Esophagus muscularis mucosa (tissue), 4 donors: ENCODE data around the gene NBL1. TPM values are rescaled to one million over a fixed set of nuclear protein-coding genes. Genes with fewer than 3 reads are reported as not detected.
A peak's percentile ranks its signal among the peaks of the same experiment; 100 is the strongest.

ENCODE experiments used
- DNase-seq: peaks from one replicate; pipeline ENCODE4 v3.0.0-alpha.2; 2017; ENCODE audit errors: extremely low spot score
- H3K27ac ChIP-seq, 4 donors: fragments of 200-600 bp; sonication (generic); replicated peaks in 1 of 4; 1 replicate in 3 of 4; 2 replicates in 1 of 4; pipeline ENCODE4 v1.5.1; 2016 to 2019; ENCODE audit warnings: mild to moderate bottlenecking in 1 of 4
- H3K27me3 ChIP-seq, 4 donors: fragments of 200-600 bp; sonication (generic); one replicate each; pipeline versions ENCODE4 v1.5.1 to v1.6.0; 2016 to 2019
- H3K36me3 ChIP-seq, 4 donors: fragments of 200-600 bp; sonication (generic); one replicate each; pipeline ENCODE4 v1.5.1; 2016 to 2019
- H3K4me1 ChIP-seq, 4 donors: fragments of 200-600 bp; sonication (generic); one replicate each; pipeline ENCODE4 v1.5.1; 2016 to 2019
- H3K4me3 ChIP-seq, 4 donors: fragments of 200-600 bp; sonication (generic); 1 replicate in 2 of 4; 2 replicates in 2 of 4; pipeline ENCODE4 v1.5.1; 2016 to 2019; ENCODE audit warnings: mild to moderate bottlenecking in 4 of 4, moderate library complexity in 1 of 4
- H3K9me3 ChIP-seq, 4 donors: fragments of 200-600 bp; sonication (generic); 1 replicate in 3 of 4; 2 replicates in 1 of 4; pipeline ENCODE4 v1.5.1; 2016 to 2019
- EP300 ChIP-seq: sonication (generic); formaldehyde crosslinking; IDR thresholded peaks from one replicate; pipeline ENCODE4 v1.6.1; 2017; ENCODE audit warnings: antibody characterized with exemption
- POLR2A ChIP-seq: fragments of 450-650 bp; IDR thresholded peaks from one replicate; pipeline ENCODE4 v1.6.1; 2017; ENCODE audit warnings: antibody characterized with exemption, moderate library complexity, mild to moderate bottlenecking, low read depth
- POLR2AphosphoS5 ChIP-seq, 2 donors: sonication (generic); formaldehyde crosslinking; IDR thresholded peaks; one replicate each; pipeline ENCODE4 v1.6.1; 2017; ENCODE audit warnings: antibody characterized with exemption in 2 of 2
- WGBS: methylation state at CpG from one replicate; pipeline ENCODE4 v1.1.5; 2018; 5-methylcytosine and 5-hydroxymethylcytosine counted together
- intact Hi-C: fragments of 100-400 bp; cut with DNase I; formaldehyde crosslinking; loops from one replicate; pipeline ENCODE4 v1.15.1; 2023
- total RNA-seq, 4 donors: library from RNA; depleted of rRNA; stranded (reverse); fragments of >200 nt; gene quantifications; one replicate each; pipeline versions ENCODE4 v1.1.0 to v1.2.1, GENCODE V29; 2016
- TF ChIP-seq, protein P1 (sequence below), 3 experiments: fragments of 200-600 bp in 2 of 3; fragments of 450-650 bp in 1 of 3; sonication (generic) in 2 of 3; IDR thresholded peaks; one replicate each; pipeline ENCODE4 v1.5.1; 2017 to 2019; ENCODE audit warnings: antibody characterized with exemption in 3 of 3, mild to moderate bottlenecking in 2 of 3, moderate library complexity in 1 of 3

NBL1 gene
- total RNA-seq, 4 donors from 2014 or later, result 194 to 469 (median 307) TPM

- WGBS, result 93% methylated on average over 12 of the region's 12 CpGs
- Histone ChIP-seq H3K4me1 (peaks cover 44 to 92% (median 89%) of the 10 kb centered on the region in 4 donors), H3K4me3 (no peak overlapping the region), H3K36me3 (no peaks in the 10 kb centered on the region), H3K9me3 (no peaks in the 10 kb centered on the region), H3K27ac (peak overlapping the region; percentile 45 to 94 (median 62)), H3K27me3 (no peaks in the 10 kb centered on the region)
- TF ChIP-seq POLR2AphosphoS5 (IDR thresholded peaks at IDR 0.05), result no peak
- no peak for TF ChIP-seq POLR2A
- no peak for TF ChIP-seq EP300
- DNase-seq, result no peak
- intact Hi-C loops, result no loop called here
Measured at GRCh38 chr1:19608232-19608631, 35.9 kb upstream of the NBL1 start.

GRCh38 chr1:19610282-19610981, 33.7 kb upstream of the NBL1 start:
- WGBS, result 53% methylated on average over 8 of the region's 8 CpGs
- intact Hi-C loops, result no loop called here
- Histone ChIP-seq H3K27ac (peak overlapping the region; percentile 64 to 94 (median 69)), H3K27me3 (no peaks in the 10 kb centered on the region), H3K9me3 (no peaks in the 10 kb centered on the region), H3K36me3 (peaks cover 0 to 7% (median 3%) of the 10 kb centered on the region in 4 donors), H3K4me3 (no peak overlapping the region), H3K4me1 (peaks cover 41 to 94% (median 89%) of the 10 kb centered on the region in 4 donors)
- no peak for DNase-seq
- TF ChIP-seq EP300 (no peak), POLR2AphosphoS5 (IDR thresholded peaks at IDR 0.05) (no peak), POLR2A (no peak)
- TF ChIP-seq, protein P1, sequence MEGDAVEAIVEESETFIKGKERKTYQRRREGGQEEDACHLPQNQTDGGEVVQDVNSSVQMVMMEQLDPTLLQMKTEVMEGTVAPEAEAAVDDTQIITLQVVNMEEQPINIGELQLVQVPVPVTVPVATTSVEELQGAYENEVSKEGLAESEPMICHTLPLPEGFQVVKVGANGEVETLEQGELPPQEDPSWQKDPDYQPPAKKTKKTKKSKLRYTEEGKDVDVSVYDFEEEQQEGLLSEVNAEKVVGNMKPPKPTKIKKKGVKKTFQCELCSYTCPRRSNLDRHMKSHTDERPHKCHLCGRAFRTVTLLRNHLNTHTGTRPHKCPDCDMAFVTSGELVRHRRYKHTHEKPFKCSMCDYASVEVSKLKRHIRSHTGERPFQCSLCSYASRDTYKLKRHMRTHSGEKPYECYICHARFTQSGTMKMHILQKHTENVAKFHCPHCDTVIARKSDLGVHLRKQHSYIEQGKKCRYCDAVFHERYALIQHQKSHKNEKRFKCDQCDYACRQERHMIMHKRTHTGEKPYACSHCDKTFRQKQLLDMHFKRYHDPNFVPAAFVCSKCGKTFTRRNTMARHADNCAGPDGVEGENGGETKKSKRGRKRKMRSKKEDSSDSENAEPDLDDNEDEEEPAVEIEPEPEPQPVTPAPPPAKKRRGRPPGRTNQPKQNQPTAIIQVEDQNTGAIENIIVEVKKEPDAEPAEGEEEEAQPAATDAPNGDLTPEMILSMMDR (IDR thresholded peaks at IDR 0.05), result no peak

GRCh38 chr1:19612530-19612929, 31.6 kb upstream of the NBL1 start:
- H3K27me3 ChIP-seq, result no peaks in the 10 kb centered on the region
- 44% methylated on average over 5 of the region's 5 CpGs for WGBS
- peaks cover 0 to 20% (median 3%) of the 10 kb centered on the region in 4 donors for H3K36me3 ChIP-seq

GRCh38 chr1:19613171-19613703, 30.9 kb upstream of the NBL1 start:
- H3K27ac ChIP-seq, result peak overlapping the region; percentile 57 to 66 (median 62)
- no peaks in the 10 kb centered on the region for H3K9me3 ChIP-seq
- TF ChIP-seq, protein P1 (IDR thresholded peaks at IDR 0.05), result no peak
- TF ChIP-seq EP300, result no peak
- no peak for TF ChIP-seq POLR2AphosphoS5 (IDR thresholded peaks at IDR 0.05)
- TF ChIP-seq POLR2A, result no peak
- intact Hi-C loops, result no loop called here
- peaks cover 0 to 24% (median 3%) of the 10 kb centered on the region in 4 donors for H3K36me3 ChIP-seq
- no peaks in the 10 kb centered on the region for H3K27me3 ChIP-seq
- H3K4me1 ChIP-seq, result peaks cover 19 to 94% (median 89%) of the 10 kb centered on the region in 4 donors
- H3K4me3 ChIP-seq, result no peak overlapping the region
- no peak for DNase-seq
- WGBS, result 91% methylated on average over 7 of the region's 7 CpGs

More at GRCh38 chr1:19612530-19612929, 31.6 kb upstream of the NBL1 start:
- Histone ChIP-seq H3K4me1 (peaks cover 22 to 94% (median 89%) of the 10 kb centered on the region in 4 donors), H3K4me3 (no peak overlapping the region), H3K27ac (peak overlapping the region; percentile 57 to 66 (median 62)), H3K9me3 (no peaks in the 10 kb centered on the region)
- TF ChIP-seq, protein P1 (IDR thresholded peaks at IDR 0.05), result peak in 1 of 3 experiments; percentile 11
- TF ChIP-seq POLR2AphosphoS5 (IDR thresholded peaks at IDR 0.05), result no peak
- no peak for TF ChIP-seq POLR2A
- TF ChIP-seq EP300, result no peak
- intact Hi-C loops, result no loop called here
- DNase-seq, result no peak

- intact Hi-C loops, result no loop called here
- 86% methylated on average over 6 of the region's 6 CpGs for WGBS
- TF ChIP-seq, protein P1 (IDR thresholded peaks at IDR 0.05), result no peak
- TF ChIP-seq POLR2AphosphoS5 (IDR thresholded peaks at IDR 0.05), result no peak
- no peak for TF ChIP-seq EP300
- no peak for TF ChIP-seq POLR2A
- H3K4me3 ChIP-seq, result no peak overlapping the region
- H3K4me1 ChIP-seq, result peaks cover 32 to 95% (median 94%) of the 10 kb centered on the region in 4 donors
- H3K27ac ChIP-seq, result peak overlapping the region; percentile 57 to 66 (median 62)
- H3K36me3 ChIP-seq, result peaks cover 0 to 25% (median 3%) of the 10 kb centered on the region in 4 donors
- no peaks in the 10 kb centered on the region for H3K27me3 ChIP-seq
- no peaks in the 10 kb centered on the region for H3K9me3 ChIP-seq
- DNase-seq, result no peak
Measured at GRCh38 chr1:19615438-19615837, 28.7 kb upstream of the NBL1 start.
